NOMO-1 (cell line): ENCODE results near the gene BLOC1S5.

Experiments used
- DNase-seq, 2 experiments: peaks; one replicate each; lab custom pipeline; 2025; ENCODE audit not compliant: unreplicated experiment in 2 of 2; lab: John Stamatoyannopoulos, UW

The BLOC1S5 gene, protein sequence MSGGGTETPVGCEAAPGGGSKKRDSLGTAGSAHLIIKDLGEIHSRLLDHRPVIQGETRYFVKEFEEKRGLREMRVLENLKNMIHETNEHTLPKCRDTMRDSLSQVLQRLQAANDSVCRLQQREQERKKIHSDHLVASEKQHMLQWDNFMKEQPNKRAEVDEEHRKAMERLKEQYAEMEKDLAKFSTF

DNA sequence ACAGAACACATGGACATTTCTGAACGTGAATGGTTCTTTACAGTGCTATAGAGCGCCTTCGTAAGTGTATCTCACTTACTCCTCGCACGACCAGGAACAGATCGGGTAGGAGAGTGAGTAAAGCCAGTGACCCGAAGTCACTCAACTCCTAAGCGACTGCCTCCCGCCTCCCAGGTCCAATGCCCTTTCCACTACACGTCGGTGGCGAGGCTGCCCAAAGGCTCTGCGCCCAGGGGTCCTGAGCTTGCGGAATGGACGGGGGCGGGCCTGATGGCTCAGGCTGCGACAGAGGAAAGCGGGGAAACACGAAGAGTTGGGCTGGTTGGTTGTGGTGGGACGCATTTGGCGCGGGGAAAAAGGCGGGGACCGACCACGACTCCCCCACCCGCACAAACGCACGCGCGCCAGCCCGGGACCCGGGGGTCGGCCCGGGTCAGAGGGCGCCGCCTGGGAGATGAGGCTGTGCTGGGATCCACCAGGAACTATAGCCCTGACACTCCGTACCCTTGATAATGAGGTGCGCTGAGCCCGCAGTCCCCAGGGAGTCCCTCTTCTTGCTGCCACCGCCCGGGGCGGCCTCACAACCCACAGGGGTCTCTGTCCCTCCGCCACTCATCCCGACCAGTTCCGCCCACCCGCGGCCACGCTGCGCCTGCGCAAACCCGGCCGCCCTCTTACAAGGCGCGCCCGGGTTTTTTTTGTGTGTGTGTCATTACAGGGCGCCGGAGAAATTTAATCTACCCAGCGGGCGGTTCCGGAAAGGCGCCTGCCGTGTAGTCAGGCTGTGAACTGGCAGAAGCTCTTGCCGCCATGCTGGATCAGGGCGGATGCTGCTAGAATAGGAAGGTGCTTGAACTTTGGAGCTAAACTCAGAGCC is at the start of gene BLOC1S5:
BLOC1S5 (minus strand) TSS at position 629 of the 877 bp plus-strand sequence; CDS start at position 616, 13 bp downstream.
- peak; percentile 96 for DNase-seq

GRCh38 chr6:8113131-8113654 is 49.0 kb upstream of the BLOC1S5 start:
- DNase-seq, result no peak

GRCh38 chr6:8110725-8111124 is 46.5 kb upstream of the BLOC1S5 start:
- DNase-seq, result peak in 1 of 2 experiments; percentile 1

- no peak for DNase-seq
Observed at GRCh38 chr6:8110117-8110721, 46.0 kb upstream of the BLOC1S5 start.

DNA sequence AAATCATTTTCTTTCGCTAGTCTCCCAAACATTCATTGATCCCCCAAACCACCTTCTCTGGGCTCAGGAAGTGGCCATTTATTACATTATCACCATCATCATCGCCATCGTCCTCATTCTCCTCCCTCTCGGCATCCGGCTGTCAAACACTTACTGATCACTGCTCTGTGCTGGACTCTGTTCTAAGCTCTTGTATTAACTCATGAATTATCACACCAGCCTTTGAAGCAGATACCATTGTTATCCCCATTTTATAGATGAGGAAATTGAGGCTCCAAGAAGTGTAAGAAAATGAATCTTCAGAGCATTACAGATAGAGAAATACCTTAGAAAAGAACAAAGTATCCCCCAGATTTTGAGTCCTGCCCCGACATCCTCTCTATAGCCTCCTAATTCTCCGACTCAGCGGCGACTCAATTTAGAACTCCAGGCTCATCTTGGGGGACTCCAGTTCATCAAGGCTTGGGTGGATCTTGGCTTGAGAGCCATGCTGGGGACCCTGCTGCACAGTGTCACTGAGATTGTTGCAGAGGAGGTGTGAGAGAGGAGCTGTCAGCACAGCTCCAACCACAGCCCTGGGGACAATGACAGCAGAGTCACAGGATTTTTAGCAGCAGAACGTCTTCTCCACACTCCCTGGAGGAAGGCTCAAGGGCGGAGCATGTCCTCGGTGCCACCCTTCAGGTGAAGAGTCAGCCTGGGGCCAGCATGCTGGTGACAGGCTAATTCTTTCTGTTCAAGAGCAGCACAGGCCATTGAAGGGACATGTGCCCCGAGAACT is 44.8 kb upstream of the BLOC1S5 start:
- no peak for DNase-seq

GRCh38 chr6:8108031-8108660 is 44.0 kb upstream of the BLOC1S5 start:
- DNase-seq, result no peak

GRCh38 chr6:8105791-8106190 is 41.6 kb upstream of the BLOC1S5 start:
- no peak for DNase-seq

GRCh38 chr6:8103726-8104125 is 39.5 kb upstream of the BLOC1S5 start:
- no peak for DNase-seq

DNA sequence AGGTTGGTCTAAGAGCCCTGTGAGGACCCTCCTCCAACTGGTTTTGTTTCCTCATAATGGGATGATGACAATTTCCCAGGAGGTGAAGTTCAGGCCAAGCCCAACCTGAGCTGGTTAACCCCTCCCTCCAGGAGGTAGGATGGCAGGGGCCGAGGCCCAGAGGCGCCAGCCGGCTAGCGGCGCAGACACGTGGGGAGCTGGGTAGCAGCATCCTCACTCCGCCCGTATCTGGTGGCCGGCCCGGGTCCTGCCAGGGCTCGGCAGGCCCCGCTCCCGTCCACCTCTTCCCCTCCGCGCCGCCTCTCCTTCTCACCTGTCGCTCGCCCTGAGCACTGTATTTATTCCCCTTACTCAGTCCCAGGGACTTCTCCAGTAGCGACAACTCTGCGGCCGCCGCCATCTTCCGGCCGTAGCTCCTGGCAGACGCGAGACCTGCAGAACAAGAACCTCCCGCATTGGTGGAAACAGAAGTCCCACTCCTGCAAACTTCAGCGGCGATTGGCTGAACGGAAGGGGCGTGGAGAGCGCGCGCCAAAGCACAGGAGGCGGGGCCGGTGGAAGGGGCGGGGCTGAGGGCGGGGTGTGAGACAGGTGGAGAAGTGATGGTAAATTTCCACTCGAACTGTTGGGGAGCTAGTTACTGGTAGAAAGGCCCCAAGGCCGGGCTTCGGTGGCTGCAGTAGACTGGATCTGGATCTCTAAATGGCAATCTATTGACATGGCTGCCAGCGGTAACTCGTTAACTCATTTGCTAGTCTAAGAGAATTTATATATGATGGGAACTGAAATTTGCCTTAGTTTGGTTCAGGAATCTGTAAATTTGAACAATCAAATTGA is 38.2 kb upstream of the BLOC1S5 start, which contains the start of gene EEF1E1:
EEF1E1 (minus strand) TSS at position 427 of the 837 bp plus-strand sequence; CDS start at position 400, 27 bp downstream.
- DNase-seq, result peak; percentile 95 to 97

DNA sequence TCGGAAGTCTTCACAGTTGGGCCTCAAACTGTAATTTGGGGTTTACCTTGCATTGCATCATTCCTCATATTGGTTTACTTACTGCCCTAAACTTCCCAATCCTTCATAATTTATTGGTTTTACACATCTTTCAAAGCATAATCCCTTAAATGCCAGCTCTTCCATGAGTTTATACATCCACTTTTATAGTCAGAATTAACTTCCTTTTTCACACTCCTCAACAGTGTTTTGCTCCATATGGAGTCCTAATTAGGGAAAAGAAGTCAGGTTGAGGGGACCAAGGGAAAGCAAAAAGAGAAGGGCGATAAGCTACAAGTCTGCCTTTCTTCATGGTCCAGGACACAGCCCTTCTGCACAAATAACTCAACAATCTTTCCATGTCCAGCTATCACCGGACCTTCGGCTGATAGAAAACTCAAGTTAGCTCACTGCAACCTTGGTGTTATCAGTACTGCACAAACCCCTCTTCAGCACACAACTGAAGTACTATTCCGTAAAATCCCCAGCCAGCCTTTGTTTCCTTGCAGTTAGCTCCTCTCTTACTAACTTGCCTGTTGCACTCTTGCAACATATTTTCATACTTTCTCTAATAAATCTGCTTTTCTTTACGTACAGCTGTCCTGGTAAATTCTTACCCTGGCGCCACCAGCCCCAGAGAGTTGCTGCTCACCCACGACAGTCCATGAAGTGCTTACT is 36.1 kb upstream of the BLOC1S5 start:
- DNase-seq, result peak in 1 of 2 experiments; percentile 39

GRCh38 chr6:8090650-8091049 is 26.5 kb upstream of the BLOC1S5 start:
- DNase-seq, result no peak

DNA sequence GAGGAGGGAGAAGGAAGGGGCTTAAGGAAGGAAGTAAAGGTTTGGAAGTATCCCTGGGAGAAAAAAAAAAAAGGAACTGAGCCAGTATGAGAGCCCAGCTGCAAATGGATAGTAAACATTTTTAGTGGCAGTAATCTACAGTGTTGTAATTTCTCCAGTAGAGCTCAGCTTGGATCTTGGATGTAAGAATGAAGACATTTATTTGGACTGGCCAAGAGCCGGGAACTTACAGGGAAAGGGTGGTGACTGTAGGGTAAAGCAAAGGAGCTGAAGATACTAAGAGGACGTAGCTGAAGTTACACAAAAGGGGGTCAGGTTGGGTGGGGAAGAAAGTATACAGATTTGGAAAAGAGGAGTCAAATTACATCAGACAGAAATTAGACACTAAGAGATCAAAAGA is 24.7 kb upstream of the BLOC1S5 start:
- DNase-seq, result no peak

GRCh38 chr6:8087870-8088754 is 23.9 kb upstream of the BLOC1S5 start:
- DNase-seq, result no peak

GRCh38 chr6:8086755-8087306 is 22.6 kb upstream of the BLOC1S5 start:
- DNase-seq, result no peak

DNA sequence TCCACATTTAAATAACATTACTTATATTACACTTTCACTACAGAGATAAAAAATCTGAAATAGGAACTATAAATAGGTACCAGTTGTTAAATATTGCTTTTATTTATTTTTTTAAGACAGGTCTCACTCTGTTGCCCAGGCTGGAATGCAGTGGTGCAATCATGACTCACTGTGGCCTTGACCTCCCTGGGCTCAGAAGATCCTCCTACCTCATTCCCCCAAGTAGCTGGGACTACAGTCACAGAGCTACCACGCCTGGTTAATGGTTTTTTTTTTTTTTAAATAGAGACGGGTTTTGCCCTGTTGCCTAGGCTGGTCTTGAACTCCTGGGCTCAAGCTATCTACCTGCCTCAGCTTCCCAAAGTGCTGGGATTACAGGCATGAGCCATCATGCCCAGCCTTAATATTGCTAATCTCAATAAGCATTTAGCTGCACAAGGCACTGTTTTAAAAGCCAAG is 20.9 kb upstream of the BLOC1S5 start:
- peak; percentile 59 to 74 for DNase-seq

DNA sequence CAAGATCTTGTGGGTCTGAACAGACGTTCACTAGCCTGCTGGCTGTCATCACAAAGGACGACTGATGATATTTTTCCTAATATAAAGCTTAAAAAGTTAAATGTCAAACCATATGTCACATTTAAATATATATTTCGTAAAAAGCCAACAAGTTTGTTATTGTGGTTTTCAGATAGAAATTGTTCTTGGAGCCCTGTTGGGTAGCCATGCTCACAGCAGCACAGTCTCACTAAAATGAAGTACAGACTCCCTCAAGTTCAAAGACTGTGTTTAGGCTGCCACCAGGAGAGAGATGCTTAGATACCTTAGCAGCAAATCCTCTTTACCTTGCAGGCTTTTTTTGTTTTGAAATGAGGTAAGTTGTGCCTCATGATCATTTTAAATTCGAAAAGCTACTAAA is 20.4 kb upstream of the BLOC1S5 start:
- no peak for DNase-seq
